Prostate gland (tissue), 2 donors: ENCODE results near the gene CCDC124.

Source experiments
- CTCF ChIP-seq, 4 experiments: fragments of 200-600 bp in 2 of 4; fragments of 450-650 bp in 2 of 4; sonication (generic) in 2 of 4; IDR thresholded peaks; 1 replicate in 3 of 4; 2 replicates in 1 of 4; pipeline ENCODE4 v1.5.1; 2016 to 2019; ENCODE audit warnings: antibody characterized with exemption in 4 of 4, mild to moderate bottlenecking in 2 of 4, moderate library complexity in 2 of 4
- POLR2A ChIP-seq: fragments of 450-650 bp; IDR thresholded peaks from one replicate; pipeline ENCODE4 v1.6.1; 2016; ENCODE audit warnings: antibody characterized with exemption, mild to moderate bottlenecking

DNA sequence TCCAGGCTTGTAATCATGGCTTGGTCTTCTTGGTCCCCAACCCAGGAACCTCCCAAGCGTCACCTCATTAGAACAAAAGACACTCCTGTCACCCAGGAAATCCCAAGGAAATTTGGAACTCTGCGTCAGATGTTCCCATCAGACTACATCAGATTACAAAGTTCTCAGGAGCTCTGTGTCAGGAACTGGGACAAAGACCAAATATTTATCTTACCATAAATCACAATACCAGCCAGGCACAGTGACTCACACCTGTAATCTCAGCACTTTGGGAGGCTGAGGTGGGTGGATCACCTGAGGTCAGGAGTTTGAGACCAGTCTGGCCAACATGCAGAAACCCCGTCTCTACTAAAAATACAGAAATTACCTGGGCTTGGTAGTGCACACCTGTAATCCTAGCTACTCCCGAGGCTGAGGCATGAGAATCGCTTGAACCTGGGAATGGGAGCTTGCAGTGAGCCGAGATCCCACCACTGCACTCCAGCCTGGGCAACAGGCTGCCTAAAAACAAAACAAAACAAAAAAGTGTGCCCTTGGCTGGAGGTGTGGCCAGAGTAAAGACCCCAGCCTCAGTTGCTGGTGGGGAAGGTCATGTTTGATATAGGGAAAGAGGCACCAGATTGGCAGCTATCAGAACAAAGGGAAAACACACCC, 16.7 kb upstream of the CCDC124 start:
- no peak for TF ChIP-seq CTCF (IDR thresholded peaks at IDR 0.05)
- TF ChIP-seq POLR2A = no peak
